RCC 7860 (cell line): ENCODE data around the gene PABPN1L.

ENCODE experiments used
- DNase-seq: peaks from one replicate; pipeline ENCODE4 v3.0.0-alpha.2; 2015; ENCODE audit warnings: low spot score
- FAIRE-seq: peaks from 2 replicates; lab custom pipeline; 2012; peaks lifted over from hg19 to GRCh38; lab: Jason Lieb, UNC

The PABPN1L gene

GRCh38 chr16:88884569-88885271, 18.3 kb upstream of the PABPN1L start:
- DNase-seq (no peak), FAIRE-seq (no peak)

- DNase-seq (no peak), FAIRE-seq (no peak)
These were observed 17.5 kb upstream of the PABPN1L start for GRCh38 chr16:88883946-88884345.

GRCh38 chr16:88883117-88883895, 16.8 kb upstream of the PABPN1L start:
- peak; percentile 4 for DNase-seq

GRCh38 chr16:88882358-88883030, 16.0 kb upstream of the PABPN1L start:
- FAIRE-seq, result no peak

More at GRCh38 chr16:88883117-88883895, 16.8 kb upstream of the PABPN1L start:
- no peak for FAIRE-seq

GRCh38 chr16:88881675-88882357, 15.4 kb upstream of the PABPN1L start:
- FAIRE-seq, result no peak
- no peak for DNase-seq

More at GRCh38 chr16:88882358-88883030, 16.0 kb upstream of the PABPN1L start:
- no peak for DNase-seq

- no peak for DNase-seq
- FAIRE-seq, result no peak
These were observed 14.7 kb upstream of the PABPN1L start for GRCh38 chr16:88881007-88881615.

- FAIRE-seq (no peak), DNase-seq (no peak)
These were observed 14.0 kb upstream of the PABPN1L start for GRCh38 chr16:88880226-88881006.

GRCh38 chr16:88879788-88880055, 13.3 kb upstream of the PABPN1L start:
- DNase-seq (no peak), FAIRE-seq (no peak)

- DNase-seq, result no peak
- FAIRE-seq, result no peak
These were observed 12.7 kb upstream of the PABPN1L start for GRCh38 chr16:88878967-88879787.

- DNase-seq, result no peak
- FAIRE-seq, result no peak
These were observed 11.9 kb upstream of the PABPN1L start for GRCh38 chr16:88878356-88878755.

GRCh38 chr16:88877564-88878289, 11.3 kb upstream of the PABPN1L start:
- DNase-seq, result no peak
- no peak for FAIRE-seq

GRCh38 chr16:88876942-88877526, 10.6 kb upstream of the PABPN1L start:
- DNase-seq (no peak), FAIRE-seq (no peak)

GRCh38 chr16:88875703-88876234, 9.3 kb upstream of the PABPN1L start:
- FAIRE-seq (no peak), DNase-seq (no peak)

GRCh38 chr16:88874938-88875599, 8.6 kb upstream of the PABPN1L start:
- no peak for FAIRE-seq
- DNase-seq, result no peak

- DNase-seq (no peak), FAIRE-seq (no peak)
These were observed 6.3 kb upstream of the PABPN1L start for GRCh38 chr16:88872650-88873331.

- DNase-seq (no peak), FAIRE-seq (no peak)
These were observed 5.4 kb upstream of the PABPN1L start for GRCh38 chr16:88871730-88872416.
